Measurements from ENCODE around the gene GSG1L. TPM values are rescaled to one million over a fixed set of nuclear protein-coding genes. Genes with fewer than 3 reads are reported as not detected.

Gene GSG1L
- polyA plus RNA-seq, 3 donors, result not detected

DNA sequence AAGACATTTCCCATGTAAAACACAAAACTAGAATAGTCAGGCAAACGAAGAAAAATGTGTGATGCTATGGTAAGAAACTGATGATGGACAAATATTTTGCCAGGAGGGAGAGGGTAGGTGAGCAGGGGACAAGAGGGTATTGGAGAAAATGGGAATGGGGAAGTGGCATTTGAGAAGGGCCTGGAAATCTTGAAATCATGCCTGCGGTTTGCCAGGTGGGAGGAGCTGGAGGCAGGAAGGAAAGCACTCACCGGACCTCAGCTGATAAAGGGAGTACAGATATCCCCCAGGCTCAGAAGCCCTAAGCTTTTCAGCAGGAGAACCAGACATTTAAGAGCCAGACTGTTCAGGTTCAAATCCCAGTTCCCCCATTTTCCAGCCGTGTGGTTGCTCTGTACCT lies 103.6 kb downstream of the GSG1L start:
- no peak overlapping the region for H2AFZ ChIP-seq (ENCODE audit: insufficient read depth, low read depth, low read length, poor library complexity, severe bottlenecking)
- Mint-ChIP-seq H3K9me3 (peaks cover 8 to 33% (median 21%) of the 10 kb centered on the region in 7 donors), H3K27me3 (ENCODE audit: low read depth in 3 of 3) (peaks cover 0 to 2% (median 0%) of the 10 kb centered on the region in 3 donors), H3K4me1 (peaks cover 2% of the 10 kb centered on the region), H3K36me3 (no peaks in the 10 kb centered on the region), H3K27ac (no peak overlapping the region), H3K4me3 (no peak overlapping the region)
- no peaks in the 10 kb centered on the region for H3K27me3 ChIP-seq (ENCODE audit: control insufficient read depth in 2 of 2, insufficient read depth in 2 of 2, low read length in 2 of 2)
- no peaks in the 10 kb centered on the region for H3K4me1 ChIP-seq (ENCODE audit: control insufficient read depth in 1 of 2, insufficient read depth in 2 of 2, low read length in 2 of 2)
- H4K20me1 ChIP-seq (ENCODE audit: insufficient read depth, low read length), result no peaks in the 10 kb centered on the region
- no peak overlapping the region for H3K27ac ChIP-seq (ENCODE audit: low read depth in 1 of 2, low read length in 2 of 2)
- peaks cover 17 to 23% of the 10 kb centered on the region in 2 donors for H3K9me3 ChIP-seq (replicated peaks in 1 of 2; ENCODE audit: control insufficient read depth in 1 of 2, insufficient read depth in 1 of 2, low read length in 2 of 2)
- H3K9ac ChIP-seq (ENCODE audit: insufficient read depth, low read length, poor library complexity, severe bottlenecking), result no peak overlapping the region
- no peak for TF ChIP-seq CTCF (IDR thresholded peaks at IDR 0.05)
- H3K4me2 ChIP-seq (replicated peaks; ENCODE audit: extremely low read depth, low read length, poor library complexity, severe bottlenecking), result no peak overlapping the region
- intact Hi-C loops (cut with micrococcal nuclease), result no loop called here
- H3K36me3 ChIP-seq (replicated peaks in 1 of 2; ENCODE audit: control insufficient read depth in 1 of 2, insufficient read depth in 2 of 2, low read length in 2 of 2), result no peaks in the 10 kb centered on the region
- 4% methylated on average over 3 of the region's 4 CpGs for WGBS (ENCODE audit: insufficient coverage)
- H3K79me2 ChIP-seq (ENCODE audit: insufficient read depth, low read length), result no peaks in the 10 kb centered on the region
- no peak for DNase-seq
- H3K4me3 ChIP-seq (replicated peaks in 1 of 3; ENCODE audit: low read depth in 2 of 3, low read length in 3 of 3), result no peak overlapping the region

GRCh38 chr16:27954191-27954590 lies 109.3 kb downstream of the GSG1L start:
- no peak for TF ChIP-seq CTCF (IDR thresholded peaks at IDR 0.05)
- no peaks in the 10 kb centered on the region for H3K4me1 ChIP-seq (ENCODE audit: control insufficient read depth in 1 of 2, insufficient read depth in 2 of 2, low read length in 2 of 2)
- DNase-seq, result no peak
- no peaks in the 10 kb centered on the region for H4K20me1 ChIP-seq (ENCODE audit: insufficient read depth, low read length)
- no peaks in the 10 kb centered on the region for H3K27me3 ChIP-seq (ENCODE audit: control insufficient read depth in 2 of 2, insufficient read depth in 2 of 2, low read length in 2 of 2)
- no peak overlapping the region for H3K9ac ChIP-seq (ENCODE audit: insufficient read depth, low read length, poor library complexity, severe bottlenecking)
- peaks cover 0 to 3% (median 2%) of the 10 kb centered on the region in 3 donors for H3K27me3 Mint-ChIP-seq (ENCODE audit: low read depth in 3 of 3)
- no peak overlapping the region for H3K4me3 Mint-ChIP-seq
- intact Hi-C loops (cut with micrococcal nuclease), result no loop called here
- H3K4me3 ChIP-seq (replicated peaks in 1 of 3; ENCODE audit: low read depth in 2 of 3, low read length in 3 of 3), result no peak overlapping the region
- no peak overlapping the region for H2AFZ ChIP-seq (ENCODE audit: insufficient read depth, low read depth, low read length, poor library complexity, severe bottlenecking)
- no peaks in the 10 kb centered on the region for H3K36me3 Mint-ChIP-seq
- no peaks in the 10 kb centered on the region for H3K36me3 ChIP-seq (replicated peaks in 1 of 2; ENCODE audit: control insufficient read depth in 1 of 2, insufficient read depth in 2 of 2, low read length in 2 of 2)
- peaks cover 15 to 25% of the 10 kb centered on the region in 2 donors for H3K9me3 ChIP-seq (replicated peaks in 1 of 2; ENCODE audit: control insufficient read depth in 1 of 2, insufficient read depth in 1 of 2, low read length in 2 of 2)
- H3K27ac Mint-ChIP-seq, result no peak overlapping the region
- H3K27ac ChIP-seq (ENCODE audit: low read depth in 1 of 2, low read length in 2 of 2), result no peak overlapping the region
- H3K9me3 Mint-ChIP-seq, result peaks cover 9 to 44% (median 28%) of the 10 kb centered on the region in 7 donors
- peaks cover 5% of the 10 kb centered on the region for H3K4me1 Mint-ChIP-seq
- no peak overlapping the region for H3K4me2 ChIP-seq (replicated peaks; ENCODE audit: extremely low read depth, low read length, poor library complexity, severe bottlenecking)
- no peaks in the 10 kb centered on the region for H3K79me2 ChIP-seq (ENCODE audit: insufficient read depth, low read length)
- WGBS (ENCODE audit: insufficient coverage), result 0% methylated on average over 1 of the region's 3 CpGs

Data from CD14-positive monocyte (primary cell).